Measurements from ENCODE around the gene KLF5.
A peak's percentile ranks its signal among the peaks of the same experiment; 100 is the strongest.

Gene KLF5

DNA sequence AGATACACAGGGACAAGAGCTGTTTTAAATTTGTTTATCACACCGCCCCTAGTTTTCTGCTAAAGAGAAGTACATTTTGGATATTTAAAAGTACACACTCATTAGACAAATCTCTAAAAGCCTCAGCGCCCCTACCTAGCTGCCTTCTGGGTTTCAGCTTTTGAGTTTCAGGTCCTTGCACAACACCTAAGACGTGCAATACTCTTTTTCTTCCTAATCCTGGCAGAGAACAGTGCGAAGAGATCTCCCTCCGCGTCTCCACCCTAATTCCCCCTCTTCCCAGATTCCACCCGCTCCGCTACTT is 421 bp upstream of the KLF5 start:
- DNase-seq (ENCODE audit: extremely low read depth, low read depth) = no peak
- H3K4me3 ChIP-seq (replicated peaks; ENCODE audit: low read depth, low read length) = peak overlapping the region; percentile 67
- TF ChIP-seq, protein P1, sequence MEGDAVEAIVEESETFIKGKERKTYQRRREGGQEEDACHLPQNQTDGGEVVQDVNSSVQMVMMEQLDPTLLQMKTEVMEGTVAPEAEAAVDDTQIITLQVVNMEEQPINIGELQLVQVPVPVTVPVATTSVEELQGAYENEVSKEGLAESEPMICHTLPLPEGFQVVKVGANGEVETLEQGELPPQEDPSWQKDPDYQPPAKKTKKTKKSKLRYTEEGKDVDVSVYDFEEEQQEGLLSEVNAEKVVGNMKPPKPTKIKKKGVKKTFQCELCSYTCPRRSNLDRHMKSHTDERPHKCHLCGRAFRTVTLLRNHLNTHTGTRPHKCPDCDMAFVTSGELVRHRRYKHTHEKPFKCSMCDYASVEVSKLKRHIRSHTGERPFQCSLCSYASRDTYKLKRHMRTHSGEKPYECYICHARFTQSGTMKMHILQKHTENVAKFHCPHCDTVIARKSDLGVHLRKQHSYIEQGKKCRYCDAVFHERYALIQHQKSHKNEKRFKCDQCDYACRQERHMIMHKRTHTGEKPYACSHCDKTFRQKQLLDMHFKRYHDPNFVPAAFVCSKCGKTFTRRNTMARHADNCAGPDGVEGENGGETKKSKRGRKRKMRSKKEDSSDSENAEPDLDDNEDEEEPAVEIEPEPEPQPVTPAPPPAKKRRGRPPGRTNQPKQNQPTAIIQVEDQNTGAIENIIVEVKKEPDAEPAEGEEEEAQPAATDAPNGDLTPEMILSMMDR (IDR thresholded peaks at IDR 0.05; ENCODE audit: low read depth, low read length, missing control alignments) = no peak

DNA sequence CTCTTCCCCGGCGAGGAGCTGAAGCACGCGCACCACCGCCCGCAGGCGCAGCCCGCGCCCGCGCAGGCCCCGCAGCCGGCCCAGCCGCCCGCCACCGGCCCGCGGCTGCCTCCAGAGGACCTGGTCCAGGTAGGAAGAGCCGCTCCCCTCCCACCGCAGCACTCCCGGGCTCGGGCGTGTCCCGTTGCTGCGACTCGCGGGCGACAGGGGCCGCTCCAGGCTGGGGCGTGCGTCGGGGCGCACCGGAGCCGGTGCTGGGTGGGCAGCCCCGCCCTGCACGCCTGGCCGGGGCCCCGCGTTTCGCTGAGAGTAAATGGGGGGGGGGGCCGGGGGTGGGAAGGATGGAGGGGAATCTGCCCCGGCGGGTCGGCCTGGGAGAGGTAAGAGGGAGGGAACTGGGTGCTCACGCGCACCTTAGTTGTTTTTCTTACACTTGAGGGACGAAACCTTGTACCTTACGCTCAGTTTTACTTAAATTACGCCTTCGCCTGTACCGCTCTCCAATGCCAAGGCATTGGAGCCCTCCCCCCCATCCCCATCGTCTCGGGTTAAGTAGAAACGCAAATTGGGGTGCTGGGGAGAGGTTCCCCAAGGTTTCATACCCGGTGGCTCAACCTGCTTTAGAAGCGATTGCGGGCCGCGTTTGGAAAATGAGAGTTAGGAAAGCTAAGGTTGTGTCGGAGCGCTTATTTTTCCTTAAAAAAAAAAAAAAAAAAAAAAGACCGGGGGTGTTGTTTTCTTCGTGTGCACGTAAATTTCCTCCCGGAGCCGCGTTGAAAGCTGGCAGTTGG is 850 bp downstream of the KLF5 start:
- peak overlapping the region; percentile 67 for H3K4me3 ChIP-seq (replicated peaks; ENCODE audit: low read depth, low read length)
- no peak for DNase-seq (ENCODE audit: extremely low read depth, low read depth)
- TF ChIP-seq, protein P1 (IDR thresholded peaks at IDR 0.05; ENCODE audit: low read depth, low read length, missing control alignments) = peak; percentile 15

DNA sequence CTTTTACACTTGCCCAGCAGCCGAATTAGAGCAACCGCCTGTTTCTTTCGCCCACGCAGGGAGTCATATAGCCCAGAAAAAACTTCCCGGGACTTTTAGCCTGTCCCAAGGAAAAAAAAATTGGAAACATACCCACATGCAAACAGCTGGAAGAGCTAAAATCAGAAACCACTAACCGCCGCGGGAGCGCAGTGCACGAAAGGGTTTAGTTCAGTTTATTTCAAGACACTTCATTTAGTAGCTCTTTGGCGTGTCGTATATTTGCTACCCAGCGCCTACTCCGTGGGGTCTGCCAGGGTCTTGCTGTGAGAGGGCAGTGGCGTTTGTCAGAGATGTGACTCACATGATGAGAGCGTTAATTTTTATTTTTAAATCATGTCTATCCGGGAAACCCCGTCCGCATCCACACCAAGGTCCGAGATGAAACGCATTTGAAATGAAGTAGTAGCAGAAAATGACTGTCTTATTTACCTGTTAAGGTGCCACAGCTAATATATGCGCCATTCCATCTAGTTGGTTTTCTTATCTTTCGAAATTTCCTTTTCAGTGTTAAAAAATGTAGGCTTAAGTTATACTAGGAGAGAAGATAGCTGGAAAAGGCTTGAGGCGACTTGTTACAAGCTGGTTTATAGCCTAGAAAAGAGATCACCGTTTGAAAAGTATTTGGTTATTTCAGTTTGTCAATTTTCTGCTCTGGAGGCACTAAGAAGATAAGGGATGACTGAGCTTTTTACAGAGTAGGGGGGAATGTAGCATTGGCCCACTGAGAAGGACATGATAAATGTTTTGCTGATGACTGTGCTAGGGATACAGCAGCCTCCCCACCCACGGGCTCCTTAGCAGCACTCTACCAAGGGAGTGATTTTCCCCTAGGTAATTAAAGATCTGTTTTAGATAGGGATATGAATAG is 1.7 kb downstream of the KLF5 start:
- TF ChIP-seq, protein P1 (IDR thresholded peaks at IDR 0.05; ENCODE audit: low read depth, low read length, missing control alignments) = no peak
- peak; percentile 52 for DNase-seq (ENCODE audit: extremely low read depth, low read depth)
- H3K4me3 ChIP-seq (replicated peaks; ENCODE audit: low read depth, low read length) = peak overlapping the region; percentile 67

DNA sequence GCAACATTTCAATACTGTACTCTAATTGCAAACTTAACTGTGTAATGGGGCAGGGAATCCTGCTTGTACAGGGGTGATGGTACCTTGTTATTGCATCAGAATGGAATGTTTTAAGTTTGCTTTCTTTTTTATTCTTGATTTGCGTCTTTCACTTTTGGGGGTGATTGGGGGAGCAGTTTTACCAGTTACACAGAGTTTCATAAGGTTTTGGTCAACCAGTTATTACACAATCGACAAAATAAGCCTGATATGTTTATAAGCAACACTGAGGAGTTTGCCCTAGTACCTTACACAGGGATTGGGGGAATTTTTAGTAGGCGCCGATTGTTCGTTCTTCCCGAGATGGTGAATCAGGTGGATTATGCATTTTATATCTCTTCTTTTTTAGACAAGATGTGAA is 2.7 kb downstream of the KLF5 start:
- DNase-seq (ENCODE audit: extremely low read depth, low read depth) = no peak
- TF ChIP-seq, protein P1 (IDR thresholded peaks at IDR 0.05; ENCODE audit: low read depth, low read length, missing control alignments) = no peak
- no peak overlapping the region for H3K4me3 ChIP-seq (replicated peaks; ENCODE audit: low read depth, low read length)

DNA sequence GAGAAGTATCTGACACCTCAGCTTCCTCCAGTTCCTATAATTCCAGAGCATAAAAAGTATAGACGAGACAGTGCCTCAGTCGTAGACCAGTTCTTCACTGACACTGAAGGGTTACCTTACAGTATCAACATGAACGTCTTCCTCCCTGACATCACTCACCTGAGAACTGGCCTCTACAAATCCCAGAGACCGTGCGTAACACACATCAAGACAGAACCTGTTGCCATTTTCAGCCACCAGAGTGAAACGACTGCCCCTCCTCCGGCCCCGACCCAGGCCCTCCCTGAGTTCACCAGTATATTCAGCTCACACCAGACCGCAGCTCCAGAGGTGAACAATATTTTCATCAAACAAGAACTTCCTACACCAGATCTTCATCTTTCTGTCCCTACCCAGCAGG is 3.1 kb downstream of the KLF5 start:
- no peak for DNase-seq (ENCODE audit: extremely low read depth, low read depth)
- TF ChIP-seq, protein P1 (IDR thresholded peaks at IDR 0.05; ENCODE audit: low read depth, low read length, missing control alignments) = no peak

DNA sequence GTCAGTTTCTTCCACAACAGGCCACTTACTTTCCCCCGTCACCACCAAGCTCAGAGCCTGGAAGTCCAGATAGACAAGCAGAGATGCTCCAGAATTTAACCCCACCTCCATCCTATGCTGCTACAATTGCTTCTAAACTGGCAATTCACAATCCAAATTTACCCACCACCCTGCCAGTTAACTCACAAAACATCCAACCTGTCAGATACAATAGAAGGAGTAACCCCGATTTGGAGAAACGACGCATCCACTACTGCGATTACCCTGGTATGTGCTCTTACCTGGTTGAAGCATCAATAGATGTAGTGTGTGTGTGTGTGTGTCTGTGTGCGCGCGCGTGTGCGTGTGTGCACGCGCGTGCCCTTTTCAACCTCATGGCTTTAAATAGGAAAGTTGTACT is 3.7 kb downstream of the KLF5 start:
- no peak for DNase-seq (ENCODE audit: extremely low read depth, low read depth)
- no peak overlapping the region for H3K4me3 ChIP-seq (replicated peaks; ENCODE audit: low read depth, low read length)
- TF ChIP-seq, protein P1 (IDR thresholded peaks at IDR 0.05; ENCODE audit: low read depth, low read length, missing control alignments) = no peak

More for the DNA sequence above, 3.1 kb downstream of the KLF5 start:
- no peak overlapping the region for H3K4me3 ChIP-seq (replicated peaks; ENCODE audit: low read depth, low read length)

Measured in HFF-Myc (cell line).